C4-2B (cell line): ENCODE results near the gene ZNF445.
"Not testable (repeated sequence)": the region's sequence is repeated elsewhere in the genome, so short reads cannot be mapped to it uniquely, and the experiment has no call there.

Source experiments
- CTCF ChIP-seq: fragments of 450-650 bp; conservative IDR thresholded peaks from 2 replicates; pipeline ENCODE4 v1.5.1; 2017; ENCODE audit warnings: mild to moderate bottlenecking
- ZFX ChIP-seq: fragments of 450-650 bp; IDR thresholded peaks from 2 replicates; pipeline ENCODE4 v1.6.1; 2017

GRCh38 chr3:44503178-44503577 lies 25.7 kb upstream of the ZNF445 start:
- not testable (repeated sequence) for TF ChIP-seq ZFX, CTCF
